Astrocyte (in vitro differentiated cells and primary cell): Measurements from ENCODE around the gene CSNK1A1. TPM values are rescaled to one million over a fixed set of nuclear protein-coding genes. Genes with fewer than 3 reads are reported as not detected.

Experiments
- DNase-seq: peaks from one replicate; pipeline ENCODE4 v3.0.0-alpha.2; 2010; ENCODE audit warnings: low read depth
- FAIRE-seq: peaks from 2 replicates; lab custom pipeline; 2011; peaks lifted over from hg19 to GRCh38; lab: Jason Lieb, UNC
- H2AFZ ChIP-seq: 2 replicates; pipeline ENCODE4 v1.6.0; 2012; ENCODE audit warnings: low read depth, low read length, inconsistent platforms
- H3K27ac ChIP-seq: 2 replicates; pipeline ENCODE4 v1.5.1; 2011; ENCODE audit warnings: low read depth, low read length, inconsistent platforms
- H3K27me3 ChIP-seq: 2 replicates; pipeline ENCODE4 v1.6.0; 2011; ENCODE audit warnings: low read length, inconsistent platforms; ENCODE audit not compliant: insufficient read depth
- H3K36me3 ChIP-seq: 2 replicates; pipeline ENCODE4 v1.5.1; 2011; ENCODE audit warnings: low read length, inconsistent platforms; ENCODE audit not compliant: insufficient read depth
- H3K4me1 ChIP-seq: 2 replicates; pipeline ENCODE4 v1.5.1; 2011; ENCODE audit warnings: low read length, inconsistent platforms; ENCODE audit not compliant: insufficient read depth
- H3K4me2 ChIP-seq: 2 replicates; pipeline ENCODE4 v1.6.0; 2012; ENCODE audit warnings: low read length, inconsistent platforms
- H3K4me3 ChIP-seq: 2 replicates; pipeline ENCODE4 v1.5.1; 2011; ENCODE audit warnings: low read depth, mild to moderate bottlenecking, low read length, inconsistent platforms; ENCODE audit not compliant: insufficient read depth
- H3K79me2 ChIP-seq: 2 replicates; pipeline ENCODE4 v1.6.0; 2012; ENCODE audit warnings: mild to moderate bottlenecking, low read length, inconsistent platforms; ENCODE audit not compliant: insufficient read depth
- H3K9ac ChIP-seq: 2 replicates; pipeline ENCODE4 v1.6.0; 2012; ENCODE audit warnings: mild to moderate bottlenecking, low read length, inconsistent platforms
- H3K9me3 ChIP-seq: 2 replicates; pipeline ENCODE4 v1.5.1; 2012; ENCODE audit warnings: low read depth, mild to moderate bottlenecking, low read length, inconsistent platforms; ENCODE audit not compliant: insufficient read depth
- H4K20me1 ChIP-seq: 2 replicates; pipeline ENCODE4 v1.6.0; 2012; ENCODE audit warnings: low read length, inconsistent platforms; ENCODE audit not compliant: insufficient read depth
- H3K27ac Mint-ChIP-seq: one replicate; pipeline ENCODE4 v1.8.0; 2021; ENCODE audit warnings: mild to moderate bottlenecking, mixed read lengths; ENCODE audit not compliant: unreplicated experiment
- H3K27me3 Mint-ChIP-seq: one replicate; pipeline ENCODE4 v1.8.0; 2021; ENCODE audit warnings: low read depth, mixed read lengths; ENCODE audit not compliant: unreplicated experiment
- H3K36me3 Mint-ChIP-seq: one replicate; pipeline ENCODE4 v1.8.0; 2021; ENCODE audit warnings: low read depth, mixed read lengths; ENCODE audit not compliant: unreplicated experiment
- H3K4me1 Mint-ChIP-seq: one replicate; pipeline ENCODE4 v1.8.0; 2021; ENCODE audit warnings: low read depth, mixed read lengths; ENCODE audit not compliant: unreplicated experiment
- H3K4me3 Mint-ChIP-seq: one replicate; pipeline ENCODE4 v1.8.0; 2021; ENCODE audit warnings: mild to moderate bottlenecking, moderate library complexity, mixed read lengths; ENCODE audit not compliant: unreplicated experiment
- H3K9me3 Mint-ChIP-seq: one replicate; pipeline ENCODE4 v1.8.0; 2021; ENCODE audit warnings: mild to moderate bottlenecking, mixed read lengths; ENCODE audit not compliant: unreplicated experiment
- EZH2 ChIP-seq: IDR thresholded peaks from 2 replicates; pipeline ENCODE4 v1.6.1; 2012; ENCODE audit warnings: mild to moderate bottlenecking, low read length, inconsistent platforms; ENCODE audit not compliant: insufficient read depth
- total RNA-seq: library from RNA; stranded (reverse); gene quantifications from 2 replicates; pipeline ENCODE4 v1.2.1, GENCODE V29; 2021
- TF ChIP-seq, protein P1 (sequence below): IDR thresholded peaks from 2 replicates; pipeline ENCODE4 v1.5.1; 2011; ENCODE audit warnings: low read depth, mild to moderate bottlenecking, inconsistent platforms, low read length, moderate library complexity; ENCODE audit not compliant: insufficient read depth

The CSNK1A1 gene
- total RNA-seq, 1 donor from 2014 or later, result 384 TPM

DNA sequence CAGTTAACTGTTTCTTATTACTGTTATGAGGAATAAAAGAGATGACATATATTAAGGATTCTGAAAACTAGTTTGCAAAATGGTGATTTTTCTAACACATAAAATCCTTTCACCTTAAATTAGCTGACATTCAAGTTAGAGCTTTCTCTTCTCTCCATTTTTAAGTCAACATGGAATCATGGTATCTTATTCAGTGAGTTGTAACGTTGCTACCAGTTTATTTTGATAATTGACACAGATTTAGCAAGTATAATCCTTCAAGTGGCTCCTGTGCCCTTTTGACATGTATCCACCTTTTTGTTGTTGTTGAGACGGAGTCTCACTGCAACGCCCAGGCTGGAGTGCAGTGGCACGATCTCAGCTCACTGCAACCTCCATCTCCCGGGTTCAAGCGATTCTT is 58.5 kb downstream of the CSNK1A1 start:
- H3K27me3 ChIP-seq, result no peaks in the 10 kb centered on the region
- H3K9me3 ChIP-seq, result no peaks in the 10 kb centered on the region
- H3K79me2 ChIP-seq, result peaks cover 2% of the 10 kb centered on the region
- peaks cover 11% of the 10 kb centered on the region for H4K20me1 ChIP-seq
- no peaks in the 10 kb centered on the region for H3K9me3 Mint-ChIP-seq
- peaks cover 51% of the 10 kb centered on the region for H3K4me1 Mint-ChIP-seq
- no peak overlapping the region for H2AFZ ChIP-seq
- no peak overlapping the region for H3K4me2 ChIP-seq
- FAIRE-seq, result no peak
- peaks cover 11% of the 10 kb centered on the region for H3K4me1 ChIP-seq
- H3K27ac Mint-ChIP-seq, result no peak overlapping the region
- DNase-seq, result no peak
- H3K27me3 Mint-ChIP-seq, result no peaks in the 10 kb centered on the region
- H3K36me3 ChIP-seq, result peaks cover 43% of the 10 kb centered on the region
- no peak overlapping the region for H3K4me3 Mint-ChIP-seq
- no peak for TF ChIP-seq EZH2
- TF ChIP-seq, protein P1, sequence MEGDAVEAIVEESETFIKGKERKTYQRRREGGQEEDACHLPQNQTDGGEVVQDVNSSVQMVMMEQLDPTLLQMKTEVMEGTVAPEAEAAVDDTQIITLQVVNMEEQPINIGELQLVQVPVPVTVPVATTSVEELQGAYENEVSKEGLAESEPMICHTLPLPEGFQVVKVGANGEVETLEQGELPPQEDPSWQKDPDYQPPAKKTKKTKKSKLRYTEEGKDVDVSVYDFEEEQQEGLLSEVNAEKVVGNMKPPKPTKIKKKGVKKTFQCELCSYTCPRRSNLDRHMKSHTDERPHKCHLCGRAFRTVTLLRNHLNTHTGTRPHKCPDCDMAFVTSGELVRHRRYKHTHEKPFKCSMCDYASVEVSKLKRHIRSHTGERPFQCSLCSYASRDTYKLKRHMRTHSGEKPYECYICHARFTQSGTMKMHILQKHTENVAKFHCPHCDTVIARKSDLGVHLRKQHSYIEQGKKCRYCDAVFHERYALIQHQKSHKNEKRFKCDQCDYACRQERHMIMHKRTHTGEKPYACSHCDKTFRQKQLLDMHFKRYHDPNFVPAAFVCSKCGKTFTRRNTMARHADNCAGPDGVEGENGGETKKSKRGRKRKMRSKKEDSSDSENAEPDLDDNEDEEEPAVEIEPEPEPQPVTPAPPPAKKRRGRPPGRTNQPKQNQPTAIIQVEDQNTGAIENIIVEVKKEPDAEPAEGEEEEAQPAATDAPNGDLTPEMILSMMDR, result no peak
- H3K4me3 ChIP-seq, result no peak overlapping the region
- no peak overlapping the region for H3K9ac ChIP-seq
- peaks cover 7% of the 10 kb centered on the region for H3K36me3 Mint-ChIP-seq
- H3K27ac ChIP-seq, result no peak overlapping the region

DNA sequence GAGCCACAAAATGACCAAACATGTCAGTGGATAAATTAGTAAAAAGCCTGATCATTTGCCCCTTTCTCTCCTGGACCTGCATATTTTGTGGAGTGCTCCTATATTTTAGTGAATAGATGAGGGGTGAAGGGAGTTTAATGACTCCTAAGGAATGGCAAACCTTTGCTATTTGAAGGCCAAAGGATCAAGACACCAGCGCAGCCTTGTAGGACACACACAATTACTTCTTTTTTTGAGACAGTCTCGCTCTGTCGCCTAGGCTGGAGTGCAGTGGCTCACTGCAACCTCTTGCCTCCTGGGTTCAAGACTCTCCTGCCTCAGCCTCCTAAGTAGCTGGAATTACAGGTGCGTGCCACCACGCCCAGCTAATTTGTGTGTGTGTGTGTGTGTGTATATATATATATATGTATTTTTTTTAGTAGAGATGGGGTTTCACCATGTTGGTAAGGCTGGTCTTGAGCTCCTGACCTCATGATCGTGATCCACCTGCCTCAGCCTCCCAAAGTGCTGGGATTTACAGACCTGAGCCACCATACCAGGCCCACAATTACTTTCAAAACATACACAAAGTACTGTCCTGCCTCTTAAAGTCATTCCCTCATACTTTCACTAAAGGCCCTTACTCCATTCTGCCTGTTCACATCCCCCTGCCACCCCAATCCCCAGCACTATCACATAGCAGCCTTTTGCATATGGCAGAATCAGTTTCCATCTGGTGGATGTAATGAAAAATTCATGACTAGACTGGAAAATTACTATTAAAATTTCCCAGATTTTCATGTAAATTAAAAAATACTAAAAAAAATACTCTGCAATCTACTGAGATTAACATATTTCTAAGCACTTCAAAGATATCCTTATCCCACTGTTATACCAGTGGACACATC is 60.4 kb downstream of the CSNK1A1 start:
- no peaks in the 10 kb centered on the region for H3K27me3 ChIP-seq
- Mint-ChIP-seq H3K36me3 (peaks cover 4% of the 10 kb centered on the region), H3K27me3 (no peaks in the 10 kb centered on the region), H3K4me1 (peaks cover 55% of the 10 kb centered on the region), H3K9me3 (no peaks in the 10 kb centered on the region), H3K4me3 (no peak overlapping the region), H3K27ac (peak overlapping the region; percentile 50)
- H3K9ac ChIP-seq, result no peak overlapping the region
- H3K4me3 ChIP-seq, result no peak overlapping the region
- DNase-seq (no peak), FAIRE-seq (no peak)
- no peaks in the 10 kb centered on the region for H4K20me1 ChIP-seq
- H3K4me1 ChIP-seq, result peaks cover 23% of the 10 kb centered on the region
- H2AFZ ChIP-seq, result no peak overlapping the region
- no peak overlapping the region for H3K4me2 ChIP-seq
- H3K27ac ChIP-seq, result no peak overlapping the region
- no peaks in the 10 kb centered on the region for H3K79me2 ChIP-seq
- no peaks in the 10 kb centered on the region for H3K9me3 ChIP-seq
- H3K36me3 ChIP-seq, result peaks cover 30% of the 10 kb centered on the region
- no peak for TF ChIP-seq EZH2
- TF ChIP-seq, protein P1, result no peak

DNA sequence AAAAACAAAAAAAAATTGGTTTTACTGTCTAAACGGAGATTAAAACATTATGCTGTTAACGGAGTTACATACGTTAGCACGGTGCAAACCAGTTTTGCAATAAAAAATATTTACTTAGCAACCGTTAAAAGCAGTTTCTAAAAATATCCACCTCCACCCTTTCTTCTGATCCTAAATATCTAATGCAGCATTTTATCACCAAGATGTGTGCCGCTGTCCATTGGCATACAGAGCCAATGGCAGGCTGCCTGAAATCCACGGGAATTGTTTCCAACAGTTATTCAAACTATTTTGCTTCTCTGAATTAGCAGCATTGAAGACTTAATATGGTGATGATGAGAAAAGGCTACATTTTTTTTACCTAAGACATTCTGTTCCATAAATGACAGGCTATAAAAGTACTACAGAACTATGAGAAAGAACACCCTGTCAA is 61.6 kb downstream of the CSNK1A1 start:
- Mint-ChIP-seq H3K4me1 (peaks cover 53% of the 10 kb centered on the region), H3K4me3 (no peak overlapping the region), H3K27me3 (no peaks in the 10 kb centered on the region), H3K9me3 (no peaks in the 10 kb centered on the region), H3K36me3 (peaks cover 4% of the 10 kb centered on the region), H3K27ac (peak overlapping the region; percentile 86)
- TF ChIP-seq EZH2, result no peak
- TF ChIP-seq, protein P1, result no peak
- Histone ChIP-seq H3K9ac (no peak overlapping the region), H3K27me3 (no peaks in the 10 kb centered on the region), H3K79me2 (no peaks in the 10 kb centered on the region), H3K4me2 (no peak overlapping the region), H3K4me1 (peaks cover 33% of the 10 kb centered on the region), H2AFZ (no peak overlapping the region), H3K9me3 (no peaks in the 10 kb centered on the region), H3K36me3 (peaks cover 19% of the 10 kb centered on the region), H3K27ac (peak overlapping the region; percentile 8), H3K4me3 (no peak overlapping the region), H4K20me1 (no peaks in the 10 kb centered on the region)
- DNase-seq, result peak; percentile 42
- no peak for FAIRE-seq
